Heart left ventricle (tissue), 16 donors: ENCODE results near the gene ZNF283. TPM values are rescaled to one million over a fixed set of nuclear protein-coding genes. Genes with fewer than 3 reads are reported as not detected.

ENCODE experiments used
- ATAC-seq, 4 donors: fragments of 200-7000 bp; cut with Tn5 transposase; one replicate each; pipeline ENCODE4 v1.9.1; 2020 to 2022; ENCODE audit warnings: moderate library complexity in 4 of 4, mild to moderate bottlenecking in 3 of 4, moderate number of reproducible peaks in 1 of 4
- DNase-seq, 5 donors: peaks; one replicate each; pipeline ENCODE4 v3.0.0-alpha.2; 2020
- H3K27ac ChIP-seq, 12 donors: fragments of 200-600 bp; sonication (generic) in 4 of 12; one replicate each; pipeline versions ENCODE4 v1.5.0 to v1.8.0; 2016 to 2022; ENCODE audit warnings: mild to moderate bottlenecking in 2 of 12
- H3K27me3 ChIP-seq, 9 donors: fragments of 200-600 bp; sonication (generic) in 2 of 9; one replicate each; pipeline versions ENCODE4 v1.5.1 to v1.8.0; 2016 to 2022; ENCODE audit warnings: mild to moderate bottlenecking in 3 of 9
- H3K36me3 ChIP-seq, 9 donors: fragments of 200-600 bp; sonication (generic) in 2 of 9; one replicate each; pipeline versions ENCODE4 v1.5.0 to v1.8.0; 2018 to 2022; ENCODE audit warnings: mild to moderate bottlenecking in 2 of 9
- H3K4me1 ChIP-seq, 12 donors: fragments of 200-600 bp; sonication (generic) in 4 of 12; one replicate each; pipeline versions ENCODE4 v1.5.0 to v1.8.0; 2016 to 2022; ENCODE audit warnings: mild to moderate bottlenecking in 3 of 12
- H3K4me3 ChIP-seq, 12 donors: fragments of 200-600 bp; sonication (generic) in 4 of 12; one replicate each; pipeline versions ENCODE4 v1.5.0 to v1.8.0; 2017 to 2022; ENCODE audit warnings: mild to moderate bottlenecking in 9 of 12, moderate library complexity in 4 of 12
- H3K9me3 ChIP-seq, 12 donors: fragments of 200-600 bp; sonication (generic) in 4 of 12; one replicate each; pipeline versions ENCODE4 v1.5.0 to v1.8.0; 2016 to 2022; ENCODE audit warnings: mild to moderate bottlenecking in 1 of 12
- CTCF ChIP-seq, 12 donors: fragments of 200-600 bp; sonication (generic) in 4 of 12; IDR thresholded peaks; one replicate each; pipeline versions ENCODE4 v1.5.0 to v1.8.0; 2018 to 2022; ENCODE audit warnings: antibody characterized with exemption in 12 of 12, mild to moderate bottlenecking in 5 of 12
- POLR2A ChIP-seq, 2 donors: fragments of 450-650 bp; IDR thresholded peaks; one replicate each; pipeline ENCODE4 v1.6.1; 2017; ENCODE audit warnings: antibody characterized with exemption in 2 of 2, mild to moderate bottlenecking in 2 of 2, moderate library complexity in 2 of 2
- WGBS, 4 donors: extraction: QIAGEN DNeasy Blood & Tissue Kit in 2 of 4; methylation state at CpG; one replicate each; pipeline versions ENCODE4 v1.1.5 to v1.1.7; 2013 to 2018; 5-methylcytosine and 5-hydroxymethylcytosine counted together
- intact Hi-C, 10 donors: fragments of 100-400 bp; cut with DNase I; formaldehyde crosslinking; loops; one replicate each; pipeline versions ENCODE4 v1.11.1 to v1.14.2; 2022
- polyA plus RNA-seq, 2 donors: library from polyadenylated mRNA; stranded (reverse); fragments of 200-250 nt; gene quantifications; one replicate each; pipeline ENCODE4 v1.2.3, GENCODE V29; 2013
- total RNA-seq, 9 donors: library from RNA; depleted of rRNA in 2 of 9; stranded (reverse); fragments of >200 nt in 2 of 9; fragmentation: NEBNext Ultra II Directional in 3 of 9; extraction: Animal tissue kit (Norgen Biotek cat#: 25700) in 3 of 9; gene quantifications; one replicate each; pipeline versions ENCODE4 v1.1.0 to v1.2.4, GENCODE V29; 2016 to 2023
- donor health status: ischemic (EF 13 %, LVEDD 7.1; RV severe dilation, severe dysfunction).
- donor health status: healthy with polysubstance abuse.
- donor health status: DM: no; HTN: yes; CAD: no.
- donor health status: DM: no; HTN: no; CAD: no.
- donor health status: ischemic (EF 25% LVEDD 6.9; RV normal size, moderate dysfunction).
- donor health status: ischemic (EF 25% LVEDD 5.7; RV mildly dilated, moderate dysfunction).
- donor health status: healthy.
- donor health status: DM: yes; HTN: yes; CAD: no.
- donor health status: ischemic (EF 35%, LVEDD 5.7; RV mildly dilated, moderate dysfunction).
- donor health status: nonischemic (EF 11% LVEDD 7.7; RV severe dilation, severe dysfunction).
- donor health status: DM: yes; HTN: yes; CAD: no.
- donor health status: PGD.
- donor health status: ischemic (EF 29% LVEDD 5.4; RV normal size, mild dysfunction).
- donor health status: nonischemic (EF 23%, LVEDD 6.1; RV moderate dilation, normal function).

Gene ZNF283
- total and polyA plus RNA-seq, 11 donors: 4.6 to 13.4 (median 10.3) TPM

GRCh38 chr19:43880483-43880882 is 53.4 kb downstream of the ZNF283 start:
- intact Hi-C loops: no loop called here
- ATAC-seq: no peak
- WGBS, 4 donors: 89 to 92% (median 90%) methylated on average over 5 of the region's 5 CpGs

GRCh38 chr19:43883864-43884263 is 56.7 kb downstream of the ZNF283 start, which contains the start of gene ZNF404:
Gene ZNF404, minus strand, starts transcription at chr19:43883964.
- intact Hi-C loops: no loop called here
- no peaks in the 10 kb centered on the region for H3K27me3 ChIP-seq
- H3K4me1 ChIP-seq: no peaks in the 10 kb centered on the region
- 71 to 87% (median 83%) methylated on average over 2 of the region's 2 CpGs for WGBS, 4 donors
- H3K36me3 ChIP-seq: peaks cover 0 to 49% (median 4%) of the 10 kb centered on the region in 9 donors
- TF ChIP-seq CTCF (IDR thresholded peaks at IDR 0.05): no peak
- no peak for TF ChIP-seq POLR2A (IDR thresholded peaks at IDR 0.05)
- no peak within 1 kb of the TSS for H3K4me3 ChIP-seq
- ATAC-seq (no peak), DNase-seq (no peak)
- peaks cover 0 to 100% (median 77%) of the 10 kb centered on the region in 12 donors for H3K9me3 ChIP-seq
- no peak within 1 kb of the TSS for H3K27ac ChIP-seq

More at GRCh38 chr19:43880483-43880882, 53.4 kb downstream of the ZNF283 start:
- no peak for DNase-seq
- no peak overlapping the region for H3K4me3 ChIP-seq
- H3K27ac ChIP-seq: no peak overlapping the region
- TF ChIP-seq POLR2A (IDR thresholded peaks at IDR 0.05) (no peak), CTCF (IDR thresholded peaks at IDR 0.05) (no peak)
- H3K4me1 ChIP-seq: no peaks in the 10 kb centered on the region
- no peaks in the 10 kb centered on the region for H3K27me3 ChIP-seq
- H3K9me3 ChIP-seq: peaks cover 0 to 94% (median 78%) of the 10 kb centered on the region in 12 donors
- H3K36me3 ChIP-seq: peaks cover 0 to 71% (median 4%) of the 10 kb centered on the region in 9 donors

- ATAC-seq: no peak
- WGBS, 4 donors: 90 to 96% (median 94%) methylated on average over 2 of the region's 2 CpGs
- peaks cover 0 to 86% (median 23%) of the 10 kb centered on the region in 12 donors for H3K9me3 ChIP-seq
- peaks cover 0 to 34% (median 4%) of the 10 kb centered on the region in 9 donors for H3K36me3 ChIP-seq
- H3K27me3 ChIP-seq: no peaks in the 10 kb centered on the region
- DNase-seq: no peak
- H3K4me1 ChIP-seq: peaks cover 0 to 7% (median 4%) of the 10 kb centered on the region in 12 donors
- no peak for TF ChIP-seq CTCF (IDR thresholded peaks at IDR 0.05)
- TF ChIP-seq POLR2A (IDR thresholded peaks at IDR 0.05): no peak
- intact Hi-C loops: no loop called here
- no peak overlapping the region for H3K4me3 ChIP-seq
- H3K27ac ChIP-seq: no peak overlapping the region
Observed at GRCh38 chr19:43895727-43896308, 68.7 kb downstream of the ZNF283 start.

Other genes with a start within 250 kb of the ZNF283 start
- 10 to 100 TPM; 21.1 to 36.1 (median 24.9) TPM for gene IRGQ, start 231.2 kb upstream of the ZNF283 start, total RNA-seq
- 10 to 100 TPM in 1 of 2 donors, 1 to 10 TPM in 1; 7.4 to 11.9 TPM for gene IRGQ, start 231.2 kb upstream of the ZNF283 start, polyA plus RNA-seq
- 10 to 100 TPM in 7 of 9 donors, 1 to 10 TPM in 2; 9.0 to 17.6 (median 11.8) TPM for gene ZNF576, start 230.7 kb upstream of the ZNF283 start, total RNA-seq
- 10 to 100 TPM in 1 of 2 donors, 1 to 10 TPM in 1; 8.9 to 22.4 TPM for gene ZNF576, start 230.7 kb upstream of the ZNF283 start, polyA plus RNA-seq
- gene SRRM5, start 215.2 kb upstream of the ZNF283 start, total RNA-seq: under 1 TPM in 7 of 9 donors, not detected in 2; 0.07 to 0.35 (median 0.16) TPM
- under 1 TPM; 0.15 to 0.80 TPM for gene SRRM5, start 215.2 kb upstream of the ZNF283 start, polyA plus RNA-seq
- 10 to 100 TPM; 25.1 to 40.4 (median 31.3) TPM for gene ZNF428, start 207.7 kb upstream of the ZNF283 start, total RNA-seq
- 10 to 100 TPM; 29.5 to 64.5 TPM for gene ZNF428, start 207.7 kb upstream of the ZNF283 start, polyA plus RNA-seq
- gene CADM4, start 187.5 kb upstream of the ZNF283 start, total RNA-seq: 10 to 100 TPM in 2 of 9 donors, 1 to 10 TPM in 7; 4.6 to 13.2 (median 7.8) TPM
- gene CADM4, start 187.5 kb upstream of the ZNF283 start, polyA plus RNA-seq: 10 to 100 TPM; 10.7 to 12.2 TPM
- gene PLAUR, start 157.2 kb upstream of the ZNF283 start, total RNA-seq: 10 to 100 TPM in 2 of 9 donors, 1 to 10 TPM in 7; 2.3 to 44.1 (median 4.7) TPM
- gene PLAUR, start 157.2 kb upstream of the ZNF283 start, polyA plus RNA-seq: 10 to 100 TPM in 1 of 2 donors, 1 to 10 TPM in 1; 4.0 to 17.8 TPM
- gene IRGC, start 111.2 kb upstream of the ZNF283 start, total RNA-seq: not detected
- not detected for gene IRGC, start 111.2 kb upstream of the ZNF283 start, polyA plus RNA-seq
- gene SMG9, start 72.4 kb upstream of the ZNF283 start, total RNA-seq: 10 to 100 TPM in 6 of 9 donors, 1 to 10 TPM in 3; 5.8 to 27.7 (median 14.6) TPM
- 10 to 100 TPM; 15.6 to 19.9 TPM for gene SMG9, start 72.4 kb upstream of the ZNF283 start, polyA plus RNA-seq
- gene KCNN4, start 46.3 kb upstream of the ZNF283 start, total RNA-seq: 1 to 10 TPM in 2 of 9 donors, under 1 TPM in 7; 0.15 to 3.7 (median 0.63) TPM
- 1 to 10 TPM in 1 of 2 donors, under 1 TPM in 1; 0.46 to 1.1 TPM for gene KCNN4, start 46.3 kb upstream of the ZNF283 start, polyA plus RNA-seq
- gene LYPD5, start 24.9 kb upstream of the ZNF283 start, total RNA-seq: 1 to 10 TPM in 8 of 9 donors, under 1 TPM in 1; 0.37 to 7.9 (median 1.4) TPM
- 1 to 10 TPM in 1 of 2 donors, under 1 TPM in 1; 0.34 to 1.9 TPM for gene LYPD5, start 24.9 kb upstream of the ZNF283 start, polyA plus RNA-seq
- gene ZNF404, start 56.6 kb downstream of the ZNF283 start, total RNA-seq: 1 to 10 TPM; 2.3 to 7.6 (median 6.1) TPM
- gene ZNF404, start 56.6 kb downstream of the ZNF283 start, polyA plus RNA-seq: 10 to 100 TPM in 1 of 2 donors, 1 to 10 TPM in 1; 5.6 to 18.7 TPM
- gene ZNF45, start 108.0 kb downstream of the ZNF283 start, total RNA-seq: 1 to 10 TPM; 4.0 to 9.9 (median 7.2) TPM
- gene ZNF45, start 108.0 kb downstream of the ZNF283 start, polyA plus RNA-seq: 1 to 10 TPM; 2.4 to 5.4 TPM
- 1 to 10 TPM; 2.6 to 6.7 (median 3.9) TPM for gene ZNF221, start 123.9 kb downstream of the ZNF283 start, total RNA-seq
- gene ZNF221, start 123.9 kb downstream of the ZNF283 start, polyA plus RNA-seq: 1 to 10 TPM; 2.4 to 2.9 TPM
- gene ZNF155, start 156.9 kb downstream of the ZNF283 start, total RNA-seq: 1 to 10 TPM; 4.0 to 7.7 (median 6.6) TPM
- gene ZNF155, start 156.9 kb downstream of the ZNF283 start, polyA plus RNA-seq: 1 to 10 TPM; 4.9 to 5.1 TPM
- 1 to 10 TPM; 1.7 to 4.3 (median 2.5) TPM for gene ZNF230, start 175.6 kb downstream of the ZNF283 start, total RNA-seq
- 1 to 10 TPM; 1.8 to 1.9 TPM for gene ZNF230, start 175.6 kb downstream of the ZNF283 start, polyA plus RNA-seq
- gene ZNF222, start 198.1 kb downstream of the ZNF283 start, total RNA-seq: 1 to 10 TPM; 2.3 to 5.0 (median 3.9) TPM
- gene ZNF222, start 198.1 kb downstream of the ZNF283 start, polyA plus RNA-seq: 1 to 10 TPM; 2.1 to 7.7 TPM
- gene ZNF223, start 224.7 kb downstream of the ZNF283 start, total RNA-seq: 1 to 10 TPM; 1.7 to 5.1 (median 3.2) TPM
- gene ZNF223, start 224.7 kb downstream of the ZNF283 start, polyA plus RNA-seq: 1 to 10 TPM; 2.6 to 4.5 TPM
- gene ZNF284, start 244.8 kb downstream of the ZNF283 start, total RNA-seq: 1 to 10 TPM; 1.2 to 2.7 (median 1.8) TPM
- gene ZNF284, start 244.8 kb downstream of the ZNF283 start, polyA plus RNA-seq: 1 to 10 TPM; 1.1 TPM